ENCODE measurements around the gene RBM15B. TPM values are rescaled to one million over a fixed set of nuclear protein-coding genes. Genes with fewer than 3 reads are reported as not detected.
A peak's percentile ranks its signal among the peaks of the same experiment; 100 is the strongest.

Gene RBM15B
- total RNA-seq, 4 donors from 2014 or later = 19.1 to 69.9 (median 28.0) TPM

GRCh38 chr3:51434746-51435327, 43.8 kb downstream of the RBM15B start:
- peaks cover 0 to 34% (median 5%) of the 10 kb centered on the region in 4 donors for H3K36me3 ChIP-seq
- intact Hi-C loops (cut with DNase I; ENCODE audit: low total_unique reads) = no loop called here

GRCh38 chr3:51436998-51437639, 46.0 kb downstream of the RBM15B start:
- no peak overlapping the region for H3K4me3 ChIP-seq
- intact Hi-C loops (cut with DNase I; ENCODE audit: low total_unique reads) = no loop called here
- H3K4me1 ChIP-seq = no peaks in the 10 kb centered on the region
- no peaks in the 10 kb centered on the region for H3K9me3 ChIP-seq
- in situ Hi-C loops (cut with MboI; ENCODE audit: low pct_ligation_motif_present in 1 of 4, low pct_unique_long_range_greater_than_20kb in 1 of 4, low sequenced_read_pairs in 3 of 4) = no loop called here
- H3K36me3 ChIP-seq = peaks cover 0 to 46% (median 14%) of the 10 kb centered on the region in 4 donors
- no peak for DNase-seq
- no peaks in the 10 kb centered on the region for H3K27me3 ChIP-seq
- no peak for TF ChIP-seq CTCF (IDR thresholded peaks at IDR 0.05)
- no peak for TF ChIP-seq POLR2AphosphoS5 (IDR thresholded peaks at IDR 0.05)
- TF ChIP-seq EP300 (IDR thresholded peaks at IDR 0.05; ENCODE audit: low read depth) = no peak
- no peak for TF ChIP-seq POLR2A (IDR thresholded peaks at IDR 0.05)
- no peak overlapping the region for H3K27ac ChIP-seq
- 89 to 90% methylated on average over 5 to 8 of the region's 8 CpGs for WGBS, 2 donors (ENCODE audit: low coverage in 1 of 2)

More at GRCh38 chr3:51434746-51435327, 43.8 kb downstream of the RBM15B start:
- H3K4me3 ChIP-seq = no peak overlapping the region
- H3K4me1 ChIP-seq = no peaks in the 10 kb centered on the region
- H3K27ac ChIP-seq = no peak overlapping the region
- TF ChIP-seq CTCF (IDR thresholded peaks at IDR 0.05) = peak; percentile 53 to 70 (median 58)
- no peak for TF ChIP-seq POLR2A (IDR thresholded peaks at IDR 0.05)
- DNase-seq = peak; percentile 44
- no peaks in the 10 kb centered on the region for H3K27me3 ChIP-seq
- in situ Hi-C loops (cut with MboI; ENCODE audit: low pct_ligation_motif_present in 1 of 4, low pct_unique_long_range_greater_than_20kb in 1 of 4, low sequenced_read_pairs in 3 of 4) = no loop called here
- H3K9me3 ChIP-seq = no peaks in the 10 kb centered on the region

- Histone ChIP-seq H3K27me3 (no peaks in the 10 kb centered on the region), H3K4me3 (no peak overlapping the region), H3K9me3 (no peaks in the 10 kb centered on the region), H3K27ac (no peak overlapping the region), H3K4me1 (no peaks in the 10 kb centered on the region), H3K36me3 (peaks cover 0 to 36% (median 14%) of the 10 kb centered on the region in 4 donors)
- in situ Hi-C loops (cut with MboI; ENCODE audit: low pct_ligation_motif_present in 1 of 4, low pct_unique_long_range_greater_than_20kb in 1 of 4, low sequenced_read_pairs in 3 of 4) = no loop called here
- intact Hi-C loops (cut with DNase I; ENCODE audit: low total_unique reads) = no loop called here
- 95% methylated on average over 6 to 8 of the region's 8 CpGs for WGBS, 2 donors (ENCODE audit: low coverage in 1 of 2)
- no peak for DNase-seq
- TF ChIP-seq POLR2A (IDR thresholded peaks at IDR 0.05) (no peak), EP300 (IDR thresholded peaks at IDR 0.05; ENCODE audit: low read depth) (no peak), CTCF (IDR thresholded peaks at IDR 0.05) (no peak)
These were observed 50.4 kb downstream of the RBM15B start for GRCh38 chr3:51441282-51442030.

- no peak for DNase-seq
- no peak overlapping the region for H3K4me3 ChIP-seq
- in situ Hi-C loops (cut with MboI; ENCODE audit: low pct_ligation_motif_present in 1 of 4, low pct_unique_long_range_greater_than_20kb in 1 of 4, low sequenced_read_pairs in 3 of 4) = no loop called here
- H3K9me3 ChIP-seq = no peaks in the 10 kb centered on the region
- no peak for TF ChIP-seq CTCF (IDR thresholded peaks at IDR 0.05)
- TF ChIP-seq POLR2AphosphoS5 (IDR thresholded peaks at IDR 0.05) = no peak
- no peak for TF ChIP-seq EP300 (IDR thresholded peaks at IDR 0.05; ENCODE audit: low read depth)
- TF ChIP-seq POLR2A (IDR thresholded peaks at IDR 0.05) = no peak
- no peak overlapping the region for H3K27ac ChIP-seq
- H3K4me1 ChIP-seq = no peaks in the 10 kb centered on the region
- H3K27me3 ChIP-seq = no peaks in the 10 kb centered on the region
- H3K36me3 ChIP-seq = peaks cover 0 to 13% (median 6%) of the 10 kb centered on the region in 4 donors
- intact Hi-C loops (cut with DNase I; ENCODE audit: low total_unique reads) = no loop called here
- WGBS, 2 donors (ENCODE audit: low coverage in 1 of 2) = 91 to 94% methylated on average over 4 of the region's 4 CpGs
These were observed 54.6 kb downstream of the RBM15B start for GRCh38 chr3:51445544-51446280.

Data from transverse colon (tissue), 4 donors.